Body of pancreas (tissue), 4 donors: Measurements from ENCODE around the gene SCAANT1.
A peak's percentile ranks its signal among the peaks of the same experiment; 100 is the strongest.

Experiments used
- POLR2A ChIP-seq, 3 donors: fragments of 450-650 bp; IDR thresholded peaks; one replicate each; pipeline ENCODE4 v1.6.1; 2016; ENCODE audit warnings: antibody characterized with exemption in 3 of 3, mild to moderate bottlenecking in 2 of 3
- TF ChIP-seq, protein P1 (sequence below), 7 experiments: fragments of 450-650 bp in 4 of 7; fragments of 200-600 bp in 3 of 7; sonication (generic) in 3 of 7; IDR thresholded peaks; one replicate each; pipeline ENCODE4 v1.5.1; 2016 to 2019; ENCODE audit warnings: antibody characterized with exemption in 7 of 7

DNA sequence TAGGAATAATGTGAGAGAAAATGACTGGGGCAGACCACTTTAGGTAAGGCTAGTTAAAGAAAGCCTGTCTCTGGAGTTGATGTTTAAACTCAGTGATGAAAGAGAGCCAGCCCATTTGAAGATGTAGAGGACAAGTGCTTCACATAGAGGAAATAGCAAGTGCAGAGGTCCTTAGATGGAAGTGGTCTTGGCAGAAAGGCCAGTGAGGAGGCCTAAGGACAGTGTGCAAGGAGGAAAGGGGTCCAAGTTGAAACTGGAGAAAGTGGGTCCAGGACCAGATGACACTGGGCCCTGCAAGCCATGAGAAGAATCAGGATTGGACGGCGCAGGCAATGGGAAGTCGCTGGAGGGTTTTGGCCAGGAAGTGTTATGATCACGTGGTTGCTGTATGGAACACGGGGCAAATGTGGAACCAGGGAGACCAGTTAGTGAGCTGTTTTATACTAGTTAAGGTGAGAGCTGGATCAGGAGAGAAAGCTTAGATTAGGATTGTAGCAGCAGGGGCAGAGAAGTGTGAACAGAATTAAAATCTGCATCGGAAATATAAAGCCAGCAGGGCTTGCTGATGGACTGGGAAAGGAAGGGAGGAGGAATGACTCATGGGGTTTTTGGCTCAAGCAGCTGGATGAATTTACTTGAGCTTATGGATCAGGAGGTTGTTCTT lies 48.0 kb upstream of the SCAANT1 start:
- TF ChIP-seq, protein P1, sequence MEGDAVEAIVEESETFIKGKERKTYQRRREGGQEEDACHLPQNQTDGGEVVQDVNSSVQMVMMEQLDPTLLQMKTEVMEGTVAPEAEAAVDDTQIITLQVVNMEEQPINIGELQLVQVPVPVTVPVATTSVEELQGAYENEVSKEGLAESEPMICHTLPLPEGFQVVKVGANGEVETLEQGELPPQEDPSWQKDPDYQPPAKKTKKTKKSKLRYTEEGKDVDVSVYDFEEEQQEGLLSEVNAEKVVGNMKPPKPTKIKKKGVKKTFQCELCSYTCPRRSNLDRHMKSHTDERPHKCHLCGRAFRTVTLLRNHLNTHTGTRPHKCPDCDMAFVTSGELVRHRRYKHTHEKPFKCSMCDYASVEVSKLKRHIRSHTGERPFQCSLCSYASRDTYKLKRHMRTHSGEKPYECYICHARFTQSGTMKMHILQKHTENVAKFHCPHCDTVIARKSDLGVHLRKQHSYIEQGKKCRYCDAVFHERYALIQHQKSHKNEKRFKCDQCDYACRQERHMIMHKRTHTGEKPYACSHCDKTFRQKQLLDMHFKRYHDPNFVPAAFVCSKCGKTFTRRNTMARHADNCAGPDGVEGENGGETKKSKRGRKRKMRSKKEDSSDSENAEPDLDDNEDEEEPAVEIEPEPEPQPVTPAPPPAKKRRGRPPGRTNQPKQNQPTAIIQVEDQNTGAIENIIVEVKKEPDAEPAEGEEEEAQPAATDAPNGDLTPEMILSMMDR (IDR thresholded peaks at IDR 0.05): peak in 2 of 7 experiments; percentile 7 to 12
- TF ChIP-seq POLR2A (IDR thresholded peaks at IDR 0.05): peak in 2 of 3 donors; percentile 16 to 17
